NCI-H1417 treated with DMSO at 0.1 percent for 48 hours (cell line): ENCODE results near the gene KIF20B.
A peak's percentile ranks its signal among the peaks of the same experiment; 100 is the strongest.

Experiments
- DNase-seq: peaks from one replicate; lab custom pipeline; 2025; lab: John Stamatoyannopoulos, UW

KIF20B gene

GRCh38 chr10:89701242-89702120, at the start of gene KIF20B:
Gene KIF20B, plus strand, starts transcription at chr10:89701590. Its CDS starts 3,705 bp downstream, at chr10:89705295.
- DNase-seq: peak; percentile 78

GRCh38 chr10:89651916-89652573, 49.3 kb upstream of the KIF20B start:
- no peak for DNase-seq

GRCh38 chr10:89652806-89653370, 48.5 kb upstream of the KIF20B start:
- no peak for DNase-seq

GRCh38 chr10:89653410-89653869, 48.0 kb upstream of the KIF20B start:
- no peak for DNase-seq

GRCh38 chr10:89655722-89656121, 45.7 kb upstream of the KIF20B start:
- no peak for DNase-seq

- DNase-seq: no peak
Measured at GRCh38 chr10:89657302-89657701, 44.1 kb upstream of the KIF20B start.

GRCh38 chr10:89659143-89660131, 42.0 kb upstream of the KIF20B start:
- DNase-seq: no peak

- DNase-seq: no peak
Measured at GRCh38 chr10:89662596-89662995, 38.8 kb upstream of the KIF20B start.

GRCh38 chr10:89663144-89663543, 38.2 kb upstream of the KIF20B start:
- DNase-seq: no peak

- DNase-seq: no peak
Measured at GRCh38 chr10:89664203-89664602, 37.2 kb upstream of the KIF20B start.

- no peak for DNase-seq
Measured at GRCh38 chr10:89665302-89665701, 36.1 kb upstream of the KIF20B start.

- no peak for DNase-seq
Measured at GRCh38 chr10:89666138-89666537, 35.3 kb upstream of the KIF20B start.

GRCh38 chr10:89668386-89669071, 32.9 kb upstream of the KIF20B start:
- DNase-seq: no peak

- DNase-seq: no peak
Measured at GRCh38 chr10:89669985-89670384, 31.4 kb upstream of the KIF20B start.

GRCh38 chr10:89670926-89671325, 30.5 kb upstream of the KIF20B start:
- no peak for DNase-seq

GRCh38 chr10:89677341-89677740, 24.0 kb upstream of the KIF20B start:
- DNase-seq: no peak

- DNase-seq: no peak
Measured at GRCh38 chr10:89679986-89680385, 21.4 kb upstream of the KIF20B start.

- DNase-seq: no peak
Measured at GRCh38 chr10:89683883-89684282, 17.5 kb upstream of the KIF20B start.

GRCh38 chr10:89684604-89685003, 16.8 kb upstream of the KIF20B start:
- no peak for DNase-seq

- no peak for DNase-seq
Measured at GRCh38 chr10:89685936-89686335, 15.5 kb upstream of the KIF20B start.

GRCh38 chr10:89690027-89690426, 11.4 kb upstream of the KIF20B start:
- DNase-seq: no peak
